Caco-2 (cell line): Measurements from ENCODE around the gene SLC25A29. TPM values are rescaled to one million over a fixed set of nuclear protein-coding genes. Genes with fewer than 3 reads are reported as not detected.

Experiments
- BruUV-seq: library from RNA; stranded (reverse); fragments of 400-500 nt; replicated peaks from 2 replicates; lab custom pipeline; 2021; lab: Mats Ljungman, UMichigan
- CTCF ChIA-PET: fragments of 300-600 bp; sonication (Branson Sonifier 250); formaldehyde crosslinking; loops from one replicate; lab custom pipeline; 2022; ENCODE audit warnings: antibody characterized with exemption; lab: Charles Lee
- POLR2A ChIA-PET: fragments of 300-600 bp; sonication (Branson Sonifier 250); formaldehyde crosslinking; loops from one replicate; lab custom pipeline; 2022; ENCODE audit warnings: antibody characterized with exemption; lab: Charles Lee
- DNase-seq, 2 experiments: peaks; one replicate each; pipeline versions ENCODE4 v3.0.0 to v3.0.0-alpha.2; 2020 to 2022
- H3K27me3 ChIP-seq: replicated peaks from 2 replicates; pipeline ENCODE4 v1.6.0; 2011; ENCODE audit warnings: low read length; ENCODE audit not compliant: control insufficient read depth, insufficient read depth
- H3K36me3 ChIP-seq: 2 replicates; pipeline ENCODE4 v1.5.1; 2011; ENCODE audit warnings: low read length; ENCODE audit not compliant: control insufficient read depth, insufficient read depth
- H3K4me1 ChIP-seq: fragments of 250-450 bp; sonication (Bioruptor Pico); 2 replicates; pipeline ENCODE4 v1.5.1; 2020; ENCODE audit warnings: mild to moderate bottlenecking
- H3K4me3 ChIP-seq: 2 replicates; pipeline ENCODE4 v1.5.1; 2011; ENCODE audit warnings: low read depth, mild to moderate bottlenecking, control low read depth, low read length
- H3K9me3 ChIP-seq: fragments of 250-450 bp; sonication (Bioruptor Pico); 2 replicates; pipeline ENCODE4 v1.5.1; 2020; ENCODE audit warnings: mild to moderate bottlenecking, moderate library complexity
- H3K27ac Mint-ChIP-seq: one replicate; pipeline ENCODE4 v1.8.0; 2022; ENCODE audit warnings: mixed read lengths; ENCODE audit not compliant: unreplicated experiment
- H3K27me3 Mint-ChIP-seq: one replicate; pipeline ENCODE4 v1.8.0; 2022; ENCODE audit warnings: mixed read lengths; ENCODE audit not compliant: insufficient read depth, unreplicated experiment
- H3K36me3 Mint-ChIP-seq: one replicate; pipeline ENCODE4 v1.8.0; 2022; ENCODE audit warnings: mild to moderate bottlenecking, mixed read lengths; ENCODE audit not compliant: insufficient read depth, unreplicated experiment
- H3K4me1 Mint-ChIP-seq: one replicate; pipeline ENCODE4 v1.8.0; 2022; ENCODE audit warnings: low read depth, mixed read lengths; ENCODE audit not compliant: unreplicated experiment
- H3K4me3 Mint-ChIP-seq: one replicate; pipeline ENCODE4 v1.8.0; 2022; ENCODE audit warnings: mild to moderate bottlenecking, moderate library complexity, mixed read lengths; ENCODE audit not compliant: unreplicated experiment
- H3K9me3 Mint-ChIP-seq: one replicate; pipeline ENCODE4 v1.8.0; 2022; ENCODE audit warnings: mixed read lengths; ENCODE audit not compliant: unreplicated experiment
- CTCF ChIP-seq, 2 experiments: fragments of 200-600 bp in 1 of 2; IDR thresholded peaks; 1 replicate in 1 of 2; 2 replicates in 1 of 2; pipeline versions ENCODE4 v1.5.1 to v1.8.0; 2011 to 2022; ENCODE audit warnings: antibody characterized with exemption in 1 of 2, control low read depth in 1 of 2, inconsistent platforms in 1 of 2, low read depth in 1 of 2, low read length in 1 of 2, mild to moderate bottlenecking in 1 of 2, moderate library complexity in 1 of 2; ENCODE audit not compliant: insufficient read depth in 1 of 2, severe bottlenecking in 1 of 2, unreplicated experiment in 1 of 2
- intact Hi-C: fragments of 100-400 bp; cut with micrococcal nuclease; formaldehyde crosslinking; loops from one replicate; pipeline ENCODE4 v1.10.0; 2022; ENCODE audit not compliant: unreplicated experiment
- total RNA-seq: library from RNA; stranded (reverse); gene quantifications from 2 replicates; pipeline ENCODE4 v1.2.3, GENCODE V29; 2022

The SLC25A29 gene
- total RNA-seq, 1 experiment from 2014 or later = 28.5 TPM

GRCh38 chr14:100286484-100287191, 19.6 kb downstream of the SLC25A29 start:
- H3K27me3 Mint-ChIP-seq = no peaks in the 10 kb centered on the region
- H3K36me3 Mint-ChIP-seq = peaks cover 41% of the 10 kb centered on the region
- BruUV-seq = no TSS peak
- H3K9me3 ChIP-seq = no peaks in the 10 kb centered on the region
- CTCF ChIA-PET = interaction anchor here (0.9 kb wide), 1 partner anchor 93 kb away, joined by 4 read pairs; no protein-coding TSS in a partner anchor
- POLR2A ChIA-PET = no interaction called here
- 0 out of 2 replicates have a peak, but pooled peaks cover 5% of the 10 kb centered on the region for H3K4me1 ChIP-seq
- H3K4me3 Mint-ChIP-seq = peak overlapping the region; percentile 72
- no peak overlapping the region for H3K4me3 ChIP-seq
- peaks cover 6% of the 10 kb centered on the region for H3K4me1 Mint-ChIP-seq
- peak overlapping the region; percentile 68 for H3K27ac Mint-ChIP-seq
- H3K27me3 ChIP-seq = no peaks in the 10 kb centered on the region
- TF ChIP-seq CTCF (IDR thresholded peaks at IDR 0.05; ENCODE audit: insufficient read depth in 1 of 2, low read depth in 1 of 2, low read length in 1 of 2, severe bottlenecking in 1 of 2, unreplicated experiment in 1 of 2) = no peak
- no peaks in the 10 kb centered on the region for H3K9me3 Mint-ChIP-seq
- intact Hi-C loops = no loop called here
- H3K36me3 ChIP-seq = no peaks in the 10 kb centered on the region; the same call in 1 of the 2 replicates
- DNase-seq = no peak

- no peaks in the 10 kb centered on the region for H3K36me3 ChIP-seq
- intact Hi-C loops = loop anchor here (1.0 kb wide), 2 partner anchors 15 to 91 kb away; no protein-coding TSS in a partner anchor
- peaks cover 46% of the 10 kb centered on the region for H3K36me3 Mint-ChIP-seq
- H3K9me3 ChIP-seq = no peaks in the 10 kb centered on the region
- H3K27me3 Mint-ChIP-seq = no peaks in the 10 kb centered on the region
- H3K4me3 Mint-ChIP-seq = peak overlapping the region; percentile 72
- ChIA-PET CTCF (interaction anchor here (0.7 to 1.0 kb wide), 3 partner anchors 21 to 93 kb away, joined by 4 to 6 read pairs (median 5); no protein-coding TSS in a partner anchor), POLR2A (interaction anchor here (0.6 kb wide), 1 partner anchor 77 kb away, joined by 3 read pairs; no protein-coding TSS in a partner anchor)
- DNase-seq = no peak
- no peaks in the 10 kb centered on the region for H3K9me3 Mint-ChIP-seq
- H3K4me3 ChIP-seq = peak overlapping the region; percentile 84
- no peaks in the 10 kb centered on the region for H3K27me3 ChIP-seq
- no TSS peak for BruUV-seq
- 0 out of 2 replicates have a peak, but pooled peaks cover 5% of the 10 kb centered on the region for H3K4me1 ChIP-seq
- peaks cover 6% of the 10 kb centered on the region for H3K4me1 Mint-ChIP-seq
- peak overlapping the region; percentile 68 for H3K27ac Mint-ChIP-seq
- no peak for TF ChIP-seq CTCF (IDR thresholded peaks at IDR 0.05; ENCODE audit: insufficient read depth in 1 of 2, low read depth in 1 of 2, low read length in 1 of 2, severe bottlenecking in 1 of 2, unreplicated experiment in 1 of 2)
Observed at GRCh38 chr14:100285913-100286400, 20.3 kb downstream of the SLC25A29 start.
